Measurements from ENCODE around the gene TBX10. TPM values are rescaled to one million over a fixed set of nuclear protein-coding genes. Genes with fewer than 3 reads are reported as not detected.
"Not testable (repeated sequence)": the region's sequence is repeated elsewhere in the genome, so short reads cannot be mapped to it uniquely, and the experiment has no call there.

The TBX10 gene
- 0.51 TPM for total RNA-seq
- long read RNA-seq, partial matches to known transcripts, result 1 of 1 reads
- long read RNA-seq, other reads (novel, unspliced or antisense), result 0 of 1 reads

DNA sequence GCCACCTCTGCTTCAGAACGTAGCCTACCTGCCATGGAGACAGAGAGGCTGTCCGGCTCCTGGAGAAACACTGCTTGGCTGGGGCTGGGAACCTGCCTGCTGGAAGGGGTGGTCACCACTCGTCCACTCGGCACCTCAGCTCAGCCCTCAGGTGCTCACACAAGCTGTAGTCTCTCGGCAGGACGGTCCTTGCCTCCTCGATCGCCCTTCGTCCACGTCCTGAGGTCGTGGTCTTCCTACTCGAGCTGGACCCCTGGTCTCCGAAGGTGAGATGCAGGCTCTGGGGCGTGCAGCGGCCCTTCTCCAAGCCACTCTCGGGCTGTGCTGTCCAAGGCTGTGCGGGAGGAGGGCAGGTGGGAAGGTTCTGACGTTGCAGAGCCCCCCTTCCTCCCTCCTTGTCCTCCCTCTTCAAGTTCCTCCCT is at the start of gene TBX10:
TBX10 (minus strand) TSS at position 326 of the 422 bp plus-strand sequence; CDS start at position 35, 291 bp downstream.
- intact Hi-C loops (cut with DNase I), result no loop called here
- no peak for ATAC-seq (ENCODE audit: poor library complexity)
- DNase-seq, result no peak

- DNase-seq (no peak), ATAC-seq (ENCODE audit: poor library complexity) (no peak)
- intact Hi-C loops (cut with DNase I), result no loop called here
These were observed 49.6 kb upstream of the TBX10 start for GRCh38 chr11:67689178-67689577.

DNA sequence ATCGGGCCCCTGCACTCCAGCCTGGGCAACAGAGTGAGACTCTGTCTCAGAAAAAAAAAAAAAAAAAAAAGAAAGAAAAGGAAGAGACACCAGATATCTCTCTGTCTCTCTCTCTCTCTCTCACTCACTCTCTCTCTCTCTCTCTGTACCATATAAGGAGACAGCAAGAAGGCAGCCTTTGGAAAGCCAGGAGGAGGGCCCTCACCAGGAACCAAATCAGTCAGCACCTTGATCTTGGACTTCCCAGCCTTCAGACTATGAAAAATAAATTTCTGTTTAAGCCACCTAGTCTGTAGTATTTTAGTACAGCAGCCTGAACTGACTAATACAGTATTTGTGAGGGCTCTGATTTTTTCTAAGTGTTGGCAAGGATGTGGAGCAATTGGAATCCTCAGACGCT is 48.4 kb upstream of the TBX10 start:
- no peak for ATAC-seq (ENCODE audit: poor library complexity)

DNA sequence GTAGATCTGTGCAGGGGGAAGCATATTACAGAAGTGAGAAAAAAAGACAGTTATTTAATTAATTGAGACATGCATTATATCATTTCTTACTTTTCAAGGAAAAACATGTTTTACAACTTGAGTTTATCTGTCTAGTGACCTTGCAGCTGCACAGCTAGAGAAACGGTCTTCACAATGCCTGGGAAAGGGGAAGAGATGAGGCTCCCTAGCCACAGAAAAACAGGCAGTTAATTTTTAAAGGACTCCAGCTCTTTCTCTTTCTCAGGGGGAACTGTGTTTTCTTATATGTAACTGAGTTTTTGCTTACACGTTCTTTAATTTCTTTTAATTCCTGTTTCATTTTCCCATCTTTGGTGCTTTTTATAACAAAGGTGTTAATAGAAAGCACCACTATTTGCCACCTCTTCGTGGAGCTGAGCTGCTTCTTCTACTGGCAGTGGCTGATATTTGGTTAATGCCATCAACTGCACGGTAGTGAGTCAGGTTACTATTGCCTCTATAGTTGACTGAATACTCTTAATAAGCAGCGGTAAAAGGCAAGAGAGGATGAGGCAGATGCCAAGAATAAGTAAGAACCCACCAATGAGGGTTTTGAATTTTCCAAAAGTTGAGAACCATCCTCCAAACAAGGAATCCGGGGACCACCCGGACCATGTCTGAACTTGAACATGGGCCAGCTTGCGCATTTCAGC is 46.2 kb upstream of the TBX10 start:
- ATAC-seq (ENCODE audit: poor library complexity); intact Hi-C loops (cut with DNase I); DNase-seq: not testable (repeated sequence)

More for the DNA sequence above, 48.4 kb upstream of the TBX10 start:
- no peak for DNase-seq
- intact Hi-C loops (cut with DNase I), result no loop called here

DNA sequence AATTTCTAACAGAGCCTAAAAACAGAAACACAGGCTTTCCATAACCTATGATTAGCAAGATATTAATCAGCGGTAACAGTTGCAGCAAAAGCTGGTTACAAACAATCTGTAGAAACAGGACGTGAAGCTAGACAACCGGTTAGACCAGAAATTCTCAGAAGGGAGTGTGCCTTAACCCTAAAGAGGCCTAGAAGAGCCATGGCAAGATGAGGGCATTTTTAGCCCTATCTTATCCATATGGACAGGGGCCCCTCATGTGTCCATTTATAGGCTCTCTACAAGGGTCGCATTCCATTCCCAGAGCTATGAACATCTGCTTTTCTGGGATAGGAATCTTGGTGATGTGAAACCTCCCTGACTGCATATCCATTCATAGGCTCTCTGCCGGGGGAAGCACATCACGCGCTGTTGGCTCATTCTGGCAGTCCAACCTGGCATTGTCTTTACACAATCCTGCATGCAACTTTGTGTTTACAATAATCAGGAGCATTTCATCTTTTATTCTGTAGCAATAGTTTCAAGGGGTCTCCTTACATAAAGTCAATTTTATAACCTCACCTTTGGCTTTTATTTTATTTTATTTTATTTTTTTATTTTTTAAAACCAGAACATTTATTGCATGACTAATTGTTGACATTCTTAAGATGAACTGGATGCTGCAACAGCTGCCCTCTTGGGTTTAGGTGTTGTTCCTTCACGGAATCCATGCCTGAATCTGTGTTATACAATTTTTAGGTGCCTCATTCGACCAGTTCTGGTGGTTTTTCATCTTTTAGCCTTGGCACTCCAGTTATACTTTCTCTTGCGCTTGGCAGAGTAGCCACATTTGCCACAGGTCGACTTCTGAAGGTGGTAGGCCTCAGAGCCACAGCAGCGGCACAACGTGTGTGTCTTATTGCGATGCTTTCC is 42.8 kb upstream of the TBX10 start:
- DNase-seq; intact Hi-C loops (cut with DNase I); ATAC-seq (ENCODE audit: poor library complexity): not testable (repeated sequence)

DNA sequence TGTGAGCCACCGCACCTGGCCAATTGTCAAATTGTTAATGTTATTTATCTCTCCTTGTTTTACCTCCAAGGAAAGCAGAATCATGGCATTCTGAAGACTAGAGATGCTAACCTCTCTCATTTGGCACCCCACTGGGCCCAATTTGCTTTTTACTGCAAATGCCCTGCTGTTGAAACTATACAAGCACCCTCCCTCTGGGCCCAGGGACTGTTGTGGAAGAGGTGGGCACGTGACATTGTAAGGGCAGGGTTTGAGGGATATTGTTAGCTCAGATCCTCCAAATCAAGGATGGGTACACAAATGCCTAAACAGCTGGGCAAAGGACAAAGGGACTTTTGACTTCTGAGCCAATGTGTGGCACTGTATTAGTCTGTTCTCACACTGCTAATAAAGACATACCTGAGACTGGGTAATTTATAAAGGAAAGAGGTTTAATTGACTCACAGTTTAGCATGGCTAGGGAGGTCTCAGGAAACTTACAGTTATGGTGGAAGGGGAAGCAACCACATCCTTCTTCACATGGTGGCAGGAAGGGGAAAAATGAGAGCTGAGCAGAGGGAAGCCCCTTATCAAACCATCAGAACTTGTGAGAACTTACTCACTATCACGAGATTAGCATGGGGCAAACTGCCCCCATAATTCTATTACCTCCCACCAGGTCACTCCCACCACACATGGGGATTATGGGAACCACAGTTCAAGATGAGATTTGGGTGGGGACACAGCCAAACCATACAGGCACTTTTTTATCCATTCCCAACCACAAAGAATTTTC is 41.3 kb upstream of the TBX10 start:
- no peak for ATAC-seq (ENCODE audit: poor library complexity)
- intact Hi-C loops (cut with DNase I), result no loop called here

DNA sequence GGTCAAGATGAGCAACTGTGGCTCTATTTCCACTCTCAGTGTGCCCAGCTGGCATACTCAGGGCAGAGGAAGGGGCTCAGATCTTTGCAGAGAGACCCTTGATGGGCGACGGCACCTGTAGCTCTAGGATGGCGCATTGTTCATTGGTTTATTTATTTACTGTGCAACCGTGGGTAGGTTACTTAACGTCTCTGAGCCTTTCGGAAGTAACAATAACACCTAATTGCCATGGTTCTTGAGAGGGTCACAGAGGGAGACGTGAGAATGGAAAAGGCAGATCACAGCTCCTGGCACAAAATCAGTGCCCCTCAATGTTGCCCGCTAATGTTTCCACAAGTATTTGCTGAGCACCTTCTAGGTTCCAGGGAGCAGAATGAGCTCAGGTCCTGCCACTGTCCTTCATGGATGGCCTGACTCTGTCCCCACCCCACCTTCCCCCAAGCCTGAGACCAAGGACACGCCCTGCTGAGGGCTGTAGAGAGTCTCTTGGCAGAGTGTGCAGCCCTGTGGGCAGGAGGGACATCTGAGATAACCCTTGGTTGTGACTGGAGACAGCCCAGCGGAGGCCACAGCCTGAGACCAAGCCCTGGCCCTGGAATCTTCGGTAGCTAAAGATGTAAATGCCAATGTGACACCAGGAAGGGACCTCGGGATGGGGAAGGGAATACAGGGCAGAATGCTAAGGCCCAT is 35.6 kb upstream of the TBX10 start:
- no peak for DNase-seq
- intact Hi-C loops (cut with DNase I), result no loop called here
- ATAC-seq (ENCODE audit: poor library complexity), result no peak

More for the DNA sequence above, 41.3 kb upstream of the TBX10 start:
- DNase-seq, result no peak

DNA sequence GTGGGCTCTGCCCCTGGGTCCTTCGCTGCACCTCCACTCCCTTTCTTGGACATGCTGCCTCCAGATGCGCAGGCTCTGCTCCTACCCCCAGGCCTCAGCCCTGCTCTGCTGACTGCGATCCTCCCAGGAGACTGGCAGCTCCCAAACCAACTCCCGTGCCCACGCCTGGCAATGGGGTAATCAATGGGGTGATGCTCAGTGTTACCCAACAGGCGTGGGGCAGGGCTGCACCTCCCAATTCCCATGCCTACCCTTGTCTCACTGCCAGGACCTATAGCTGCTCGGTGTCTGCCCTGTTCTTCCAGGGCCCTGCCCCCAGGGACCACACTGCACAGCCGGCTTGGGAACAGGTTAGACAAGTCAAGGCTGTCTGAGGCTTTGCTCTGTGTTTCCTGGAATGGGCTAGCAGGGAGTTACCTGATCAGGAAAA is 34.9 kb upstream of the TBX10 start, which contains the start of gene ALDH3B2:
ALDH3B2 (minus strand) TSS at position 182 of the 430 bp plus-strand sequence. CDS start 7,688 bp downstream, outside the sequence.
- intact Hi-C loops (cut with DNase I), result no loop called here
- ATAC-seq (ENCODE audit: poor library complexity) (no peak), DNase-seq (no peak)

DNA sequence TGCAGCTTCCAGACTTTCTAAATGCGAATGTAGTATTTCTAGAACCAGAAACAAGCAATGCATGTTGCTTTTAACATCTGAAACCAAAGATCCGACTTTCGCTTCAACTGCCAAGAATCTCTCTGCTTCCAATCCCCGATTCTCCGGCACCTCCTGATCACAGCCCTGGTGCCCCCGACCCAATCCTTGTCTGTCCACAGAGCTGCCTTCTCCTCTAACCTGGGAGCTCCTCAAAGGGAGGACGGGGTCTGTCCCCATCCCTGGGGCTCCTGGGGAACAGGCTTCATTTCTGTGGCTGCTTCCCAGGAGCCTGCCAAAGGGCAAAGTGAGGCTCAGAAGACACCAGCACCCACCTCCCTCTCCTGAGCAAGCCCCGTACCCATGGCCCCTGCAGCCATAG is 34.3 kb upstream of the TBX10 start:
- ATAC-seq (ENCODE audit: poor library complexity) (no peak), DNase-seq (no peak)
- intact Hi-C loops (cut with DNase I), result no loop called here

DNA sequence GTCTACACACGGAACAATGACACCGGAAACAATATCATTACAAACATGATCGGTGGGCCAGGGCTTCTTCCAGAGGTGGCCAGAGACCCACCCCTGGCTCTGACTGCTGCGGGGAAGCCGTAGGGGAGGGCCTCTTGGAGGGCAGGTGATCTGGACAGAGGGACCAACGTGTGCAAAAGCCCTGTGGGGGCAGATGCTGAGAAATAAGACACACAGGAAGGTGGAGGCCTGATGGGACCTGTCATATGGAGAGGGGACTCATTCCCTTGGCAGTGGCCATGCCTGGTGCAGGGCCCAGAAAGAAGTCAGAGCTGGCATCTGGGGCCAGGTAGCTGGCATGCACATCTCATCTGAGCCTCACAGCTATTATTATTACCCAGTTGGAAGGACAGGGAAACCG is 33.8 kb upstream of the TBX10 start:
- ATAC-seq (ENCODE audit: poor library complexity), result no peak
- intact Hi-C loops (cut with DNase I), result no loop called here

GRCh38 chr11:67671211-67671520 is 31.6 kb upstream of the TBX10 start:
- no peak for ATAC-seq (ENCODE audit: poor library complexity)
- intact Hi-C loops (cut with DNase I), result no loop called here

More for the DNA sequence above, 33.8 kb upstream of the TBX10 start:
- no peak for DNase-seq

DNA sequence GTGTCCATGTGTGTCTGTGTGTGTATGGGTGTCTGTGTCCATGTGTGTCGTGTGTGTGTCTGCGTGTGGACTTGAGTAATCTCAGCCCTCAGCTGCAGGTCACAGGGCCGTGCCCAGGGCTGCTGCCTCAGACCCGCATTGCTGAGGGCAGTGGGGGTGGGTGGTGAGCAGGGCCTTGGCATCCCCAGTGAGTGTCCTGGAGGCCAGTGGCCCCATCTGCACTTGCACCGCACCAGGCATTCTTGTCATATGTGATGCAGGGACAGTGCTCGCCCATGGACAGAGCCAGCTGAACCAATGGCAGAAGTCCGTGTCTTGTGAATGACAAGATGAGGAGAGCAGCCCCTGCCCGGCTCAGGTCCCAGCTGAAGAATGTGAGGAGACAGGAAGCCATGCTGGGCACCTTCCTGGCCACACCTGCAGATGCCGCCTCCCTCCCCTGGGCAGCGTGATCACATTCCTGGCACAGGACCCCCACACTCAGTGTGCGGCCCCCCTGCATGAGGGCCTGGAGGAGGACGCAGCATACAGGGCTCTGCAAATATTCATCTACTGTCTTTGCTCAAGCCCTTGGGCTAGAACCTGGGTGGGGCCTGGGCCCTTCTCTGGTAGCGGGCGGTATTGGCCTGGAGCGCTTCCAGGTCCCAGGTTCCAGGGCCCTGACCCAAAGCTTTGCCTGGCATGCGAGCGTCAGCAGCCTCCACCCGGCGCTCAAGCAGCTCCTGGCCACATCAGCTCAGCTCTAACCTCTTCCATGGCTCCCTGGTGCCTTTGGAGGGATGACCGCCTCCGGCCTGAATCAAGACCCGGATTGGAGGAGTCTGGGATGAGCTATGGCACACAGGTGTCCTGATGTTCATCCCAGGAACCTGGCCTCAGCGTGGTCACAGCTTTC is 31.0 kb upstream of the TBX10 start:
- ATAC-seq (ENCODE audit: poor library complexity), result no peak
- DNase-seq, result no peak
- intact Hi-C loops (cut with DNase I), result no loop called here

More at GRCh38 chr11:67671211-67671520, 31.6 kb upstream of the TBX10 start:
- DNase-seq, result no peak

DNA sequence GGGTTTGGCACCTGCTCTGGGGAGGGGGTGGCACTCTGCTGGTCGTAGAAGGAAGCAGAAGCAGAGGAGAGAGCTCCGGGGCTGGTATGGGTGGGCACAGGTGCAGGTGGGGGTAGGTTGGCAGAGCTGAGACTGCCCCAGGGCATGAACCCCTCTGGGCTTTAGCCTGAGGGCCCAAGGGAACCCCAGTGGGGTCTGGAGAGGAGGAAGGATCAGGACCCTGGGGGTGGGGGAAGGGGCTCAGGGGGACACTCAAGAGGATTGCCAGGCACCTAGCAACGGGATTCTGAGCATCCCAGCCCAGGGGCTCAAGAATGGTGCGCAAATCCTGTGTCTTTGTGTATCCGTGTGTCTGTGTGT is 28.6 kb upstream of the TBX10 start:
- DNase-seq (no peak), ATAC-seq (ENCODE audit: poor library complexity) (no peak)
- intact Hi-C loops (cut with DNase I), result no loop called here

- DNase-seq, result no peak
These were observed 28.1 kb upstream of the TBX10 start for GRCh38 chr11:67667490-67668191.

DNA sequence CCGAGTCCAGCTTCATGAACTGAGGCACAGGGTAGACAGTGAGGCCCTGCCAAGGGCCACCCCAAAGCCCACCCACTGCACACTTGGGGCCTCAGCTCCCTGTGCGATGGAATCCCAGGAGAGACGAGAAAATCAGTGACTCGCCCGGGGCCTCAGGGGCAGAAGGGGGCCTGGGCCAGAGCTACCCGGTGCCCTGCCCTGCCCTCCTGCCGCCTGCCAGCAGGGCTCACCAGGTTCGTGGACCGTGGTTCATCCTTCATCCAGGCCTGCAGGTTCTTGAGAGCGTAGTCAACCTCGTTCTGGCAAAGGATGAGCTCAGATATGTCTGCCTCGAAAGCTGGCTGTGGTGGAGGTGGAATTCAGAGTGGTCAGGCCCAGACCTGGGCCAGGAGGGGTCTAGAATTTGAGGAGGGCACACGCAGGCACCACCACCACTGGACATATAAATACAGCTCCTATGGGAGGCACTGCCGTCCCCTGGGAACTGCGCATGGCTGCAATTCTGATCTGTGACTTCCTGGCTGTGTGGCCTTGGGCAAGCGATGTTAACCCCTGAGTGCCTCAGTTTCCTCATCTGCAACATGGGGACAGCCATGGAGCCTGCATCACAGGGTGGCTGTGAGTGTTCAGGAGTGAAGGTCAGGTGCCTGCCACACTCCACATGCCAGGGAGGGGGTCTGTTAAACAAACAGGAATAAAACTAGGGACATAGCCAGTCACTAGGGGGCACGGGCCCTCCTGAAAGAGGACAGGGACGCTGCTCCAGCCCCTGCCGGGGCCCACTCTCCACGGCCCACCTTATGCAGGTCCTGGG is 27.3 kb upstream of the TBX10 start:
- ATAC-seq (ENCODE audit: poor library complexity) (no peak), DNase-seq (no peak)
- intact Hi-C loops (cut with DNase I), result no loop called here

More at GRCh38 chr11:67667490-67668191, 28.1 kb upstream of the TBX10 start:
- ATAC-seq (ENCODE audit: poor library complexity), result no peak
- intact Hi-C loops (cut with DNase I), result no loop called here

DNA sequence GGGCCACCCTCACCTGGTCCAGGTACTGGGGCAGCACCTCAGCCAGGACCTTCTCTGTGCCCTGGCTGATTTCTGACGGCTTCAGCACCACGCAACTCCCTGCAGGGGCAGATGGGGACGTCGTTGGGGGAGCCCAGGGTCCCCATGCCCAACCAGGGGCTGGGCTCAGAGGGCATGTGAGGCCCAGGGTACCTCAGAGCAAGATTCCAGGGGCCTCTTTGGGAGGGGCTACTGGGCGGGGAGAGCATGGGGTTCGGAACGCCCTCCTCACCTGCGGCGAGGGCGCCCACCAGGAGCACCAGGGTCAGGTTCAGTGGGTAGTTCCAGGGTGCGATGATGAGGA is 26.7 kb upstream of the TBX10 start:
- intact Hi-C loops (cut with DNase I), result no loop called here
- ATAC-seq (ENCODE audit: poor library complexity), result no peak
- DNase-seq, result no peak
